ENCODE data around the gene CFAP99.

GRCh38 chr4:2402941-2403340, 15.8 kb upstream of the CFAP99 start:
- TF ChIP-seq POLR2AphosphoS5 (IDR thresholded peaks at IDR 0.05) (no peak), POLR2A (IDR thresholded peaks at IDR 0.05) (no peak), CTCF (IDR thresholded peaks at IDR 0.05) (no peak)

Measured in breast epithelium (tissue), 3 donors.